Spleen (tissue), 7 donors: ENCODE data around the gene BTBD1.

Source experiments
- CTCF ChIP-seq, 11 experiments: fragments of 200-600 bp in 7 of 11; fragments of 450-650 bp in 4 of 11; sonication (generic) in 4 of 11; IDR thresholded peaks in 8 of 11; conservative IDR thresholded peaks in 3 of 11; 1 replicate in 7 of 11; 2 replicates in 4 of 11; pipeline versions ENCODE4 v1.4.0 to v1.8.0; 2016 to 2021; ENCODE audit warnings: antibody characterized with exemption in 11 of 11, inconsistent platforms in 4 of 11, mild to moderate bottlenecking in 1 of 11
- POLR2AphosphoS5 ChIP-seq, 3 donors: sonication (generic); formaldehyde crosslinking; IDR thresholded peaks; one replicate each; pipeline ENCODE4 v1.5.1; 2017; ENCODE audit warnings: antibody characterized with exemption in 3 of 3
- donor health status: DM: no; HTN: no; CAD: no; lungs with moderate emphysema.
- donor health status: DM: no; HTN: no; CAD: no.
- donor health status: DM: no; HTN: no; CAD: no.

GRCh38 chr15:82966671-82967071 lies 100.4 kb downstream of the BTBD1 start:
- no peak for TF ChIP-seq POLR2AphosphoS5 (IDR thresholded peaks at IDR 0.05)
- no peak for TF ChIP-seq CTCF (IDR thresholded peaks at IDR 0.05 in 8 of 11, conservative IDR thresholded peaks at IDR 0.05 in 3 of 11)
